Neutrophil (primary cell): ENCODE measurements around the gene SATB2.

Experiments
- H3K27ac ChIP-seq: fragments of 200-600 bp; sonication (generic); 2 replicates; pipeline ENCODE4 v1.5.1; 2016; ENCODE audit warnings: mild to moderate bottlenecking, moderate library complexity
- H3K27me3 ChIP-seq: fragments of 200-600 bp; sonication (generic); 2 replicates; pipeline ENCODE4 v1.6.0; 2016; ENCODE audit warnings: mild to moderate bottlenecking
- H3K36me3 ChIP-seq: fragments of 200-600 bp; sonication (generic); 2 replicates; pipeline ENCODE4 v1.5.1; 2017
- H3K4me1 ChIP-seq, 2 experiments: fragments of 200-600 bp in 1 of 2; sonication (generic) in 1 of 2; 1 replicate in 1 of 2; 2 replicates in 1 of 2; pipeline versions ENCODE4 v1.5.1 to v1.6.1; 2013 to 2016; ENCODE audit warnings: low read depth in 1 of 2, low read length in 1 of 2, mild to moderate bottlenecking in 1 of 2, moderate library complexity in 1 of 2; ENCODE audit not compliant: control insufficient read depth in 1 of 2, insufficient read depth in 1 of 2
- H3K4me3 ChIP-seq, 2 experiments: fragments of 200-600 bp in 1 of 2; sonication (generic) in 1 of 2; 1 replicate in 1 of 2; 2 replicates in 1 of 2; pipeline ENCODE4 v1.5.1; 2013 to 2016; ENCODE audit warnings: low read depth in 1 of 2, low read length in 1 of 2, mild to moderate bottlenecking in 1 of 2, moderate library complexity in 1 of 2
- H3K9me3 ChIP-seq: fragments of 200-600 bp; sonication (generic); 2 replicates; pipeline ENCODE4 v1.5.1; 2016
- CTCF ChIP-seq: fragments of 200-600 bp; sonication (generic); IDR thresholded peaks from 2 replicates; pipeline ENCODE4 v1.5.1; 2016; ENCODE audit warnings: antibody characterized with exemption

SATB2 gene

GRCh38 chr2:199309411-199309810 lies 148.3 kb downstream of the SATB2 start:
- no peak for TF ChIP-seq CTCF
- Histone ChIP-seq H3K4me3 (no peak overlapping the region), H3K27me3 (no peaks in the 10 kb centered on the region), H3K36me3 (no peaks in the 10 kb centered on the region), H3K9me3 (no peaks in the 10 kb centered on the region), H3K27ac (no peak overlapping the region), H3K4me1 (no peaks in the 10 kb centered on the region)

DNA sequence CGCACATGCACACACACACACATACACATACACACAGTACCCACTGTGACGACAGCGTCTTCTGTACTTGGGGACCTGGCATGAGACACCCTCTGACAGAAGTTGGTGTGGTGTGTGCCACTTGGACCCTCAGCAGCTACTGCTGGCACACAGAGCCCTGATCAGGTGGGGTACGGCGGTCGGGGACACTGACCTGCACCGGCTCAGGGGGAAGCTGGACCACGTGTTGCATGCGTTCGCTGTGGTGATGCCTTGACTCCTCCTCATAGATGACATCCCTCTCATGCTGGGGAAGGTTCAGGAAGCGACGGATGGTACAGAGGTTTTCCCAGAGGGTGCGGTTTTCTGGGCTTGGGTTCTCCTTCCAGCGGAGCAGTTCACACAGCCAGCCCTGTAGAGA lies 149.2 kb downstream of the SATB2 start:
- no peaks in the 10 kb centered on the region for H3K9me3 ChIP-seq
- no peaks in the 10 kb centered on the region for H3K4me1 ChIP-seq
- no peak overlapping the region for H3K4me3 ChIP-seq
- H3K27me3 ChIP-seq = no peaks in the 10 kb centered on the region
- H3K36me3 ChIP-seq = no peaks in the 10 kb centered on the region
- no peak overlapping the region for H3K27ac ChIP-seq
- TF ChIP-seq CTCF = no peak

GRCh38 chr2:199307461-199307860 lies 150.3 kb downstream of the SATB2 start:
- Histone ChIP-seq H3K9me3 (no peaks in the 10 kb centered on the region), H3K4me1 (no peaks in the 10 kb centered on the region), H3K27ac (no peak overlapping the region), H3K27me3 (no peaks in the 10 kb centered on the region), H3K4me3 (no peak overlapping the region), H3K36me3 (no peaks in the 10 kb centered on the region)
- no peak for TF ChIP-seq CTCF

DNA sequence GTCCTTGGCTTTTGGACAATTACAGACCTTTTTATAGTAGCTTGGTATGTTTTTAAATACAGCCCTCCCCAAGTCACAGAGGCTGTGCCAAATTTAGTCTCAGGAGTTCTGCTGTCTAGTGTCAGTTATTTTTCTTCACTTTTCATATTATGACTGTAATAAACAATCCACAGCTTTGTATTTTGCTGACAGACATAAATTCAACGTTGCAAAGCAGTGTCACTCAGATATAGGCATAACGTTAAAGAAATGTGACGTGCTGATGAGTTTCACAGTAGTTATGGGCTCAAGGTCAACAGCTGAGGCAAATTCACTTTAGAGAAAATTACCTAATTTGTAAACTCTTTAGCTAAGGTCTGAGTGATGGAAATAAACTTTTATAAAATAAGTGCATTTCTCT lies 151.6 kb downstream of the SATB2 start:
- H3K27ac ChIP-seq = no peak overlapping the region
- H3K4me3 ChIP-seq = no peak overlapping the region
- H3K27me3 ChIP-seq = no peaks in the 10 kb centered on the region
- H3K9me3 ChIP-seq = no peaks in the 10 kb centered on the region
- no peaks in the 10 kb centered on the region for H3K4me1 ChIP-seq
- no peaks in the 10 kb centered on the region for H3K36me3 ChIP-seq
- no peak for TF ChIP-seq CTCF

GRCh38 chr2:199303728-199304177 lies 154.0 kb downstream of the SATB2 start:
- no peaks in the 10 kb centered on the region for H3K36me3 ChIP-seq
- no peaks in the 10 kb centered on the region for H3K9me3 ChIP-seq
- TF ChIP-seq CTCF = no peak
- no peaks in the 10 kb centered on the region for H3K4me1 ChIP-seq
- no peak overlapping the region for H3K4me3 ChIP-seq
- no peaks in the 10 kb centered on the region for H3K27me3 ChIP-seq
- no peak overlapping the region for H3K27ac ChIP-seq

DNA sequence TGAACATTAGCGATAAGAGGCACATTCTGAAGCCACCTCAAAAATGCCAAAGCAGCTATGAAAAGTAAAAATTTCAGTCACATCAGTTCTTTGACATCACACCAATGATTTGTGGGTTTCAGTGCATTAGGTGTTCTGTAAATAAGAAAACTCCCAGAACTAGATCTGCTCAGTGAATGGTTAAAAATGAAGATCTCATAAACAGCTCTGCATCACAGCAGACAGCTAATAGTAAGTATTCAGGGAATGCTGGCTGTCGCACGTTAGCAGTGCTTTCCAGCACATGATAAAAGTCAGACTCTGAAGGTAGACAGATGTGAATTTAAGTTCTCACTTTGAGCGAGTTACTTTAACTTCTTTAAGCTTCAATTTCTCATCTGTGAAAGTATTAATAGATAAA lies 154.9 kb downstream of the SATB2 start:
- H3K27ac ChIP-seq = no peak overlapping the region
- H3K4me1 ChIP-seq = no peaks in the 10 kb centered on the region
- no peaks in the 10 kb centered on the region for H3K9me3 ChIP-seq
- no peak for TF ChIP-seq CTCF
- no peaks in the 10 kb centered on the region for H3K27me3 ChIP-seq
- H3K4me3 ChIP-seq = no peak overlapping the region
- no peaks in the 10 kb centered on the region for H3K36me3 ChIP-seq
